HEK293T (cell line): Measurements from ENCODE around the gene GFER.
"Not testable (repeated sequence)": the region's sequence is repeated elsewhere in the genome, so short reads cannot be mapped to it uniquely, and the experiment has no call there.

Experiments used
- CTCF ChIA-PET: fragments of 350-600 bp; formaldehyde crosslinking; extraction: SDS; loops from one replicate; lab custom pipeline; 2021; ENCODE audit warnings: antibody characterized with exemption, inconsistent platforms; lab: Yijun Ruan, JAX
- POLR2A ChIA-PET: fragments of 350-600 bp; formaldehyde crosslinking; extraction: SDS; loops from one replicate; lab custom pipeline; 2020; ENCODE audit warnings: antibody characterized with exemption, inconsistent platforms; lab: Yijun Ruan, JAX
- DNase-seq: peaks from one replicate; pipeline ENCODE4 v3.0.0; 2012; ENCODE audit warnings: mixed read lengths; ENCODE audit errors: extremely low spot score
- ARNT ChIP-seq: fragments of 450-650 bp; IDR thresholded peaks from 2 replicates; pipeline ENCODE4 v1.6.1; 2017; ENCODE audit warnings: mild to moderate bottlenecking
- BHLHE40 ChIP-seq: fragments of 450-650 bp; IDR thresholded peaks from 2 replicates; pipeline ENCODE4 v1.6.1; 2016; ENCODE audit warnings: mild to moderate bottlenecking, moderate library complexity, borderline replicate concordance
- CTBP1 ChIP-seq: fragments of 450-650 bp; IDR thresholded peaks from 2 replicates; pipeline ENCODE4 v1.6.1; 2016; ENCODE audit warnings: borderline replicate concordance
- ELF4 ChIP-seq: fragments of 450-650 bp; IDR thresholded peaks from 2 replicates; pipeline ENCODE4 v1.6.1; 2017; ENCODE audit warnings: antibody characterized with exemption
- FOXA1 ChIP-seq: fragments of 450-650 bp; IDR thresholded peaks from 2 replicates; pipeline ENCODE4 v1.6.1; 2016; ENCODE audit warnings: mild to moderate bottlenecking
- FOXM1 ChIP-seq: fragments of 450-650 bp; IDR thresholded peaks from 2 replicates; pipeline ENCODE4 v1.6.1; 2017; ENCODE audit warnings: mild to moderate bottlenecking, borderline replicate concordance
- HDGF ChIP-seq: fragments of 450-650 bp; IDR thresholded peaks from 2 replicates; pipeline ENCODE4 v1.6.1; 2017; ENCODE audit warnings: antibody characterized with exemption, borderline replicate concordance
- L3MBTL2 ChIP-seq: fragments of 450-650 bp; conservative IDR thresholded peaks from 2 replicates; pipeline ENCODE4 v1.6.1; 2016; ENCODE audit warnings: mild to moderate bottlenecking
- LEF1 ChIP-seq: fragments of 450-650 bp; IDR thresholded peaks from 2 replicates; pipeline ENCODE4 v1.6.1; 2017; ENCODE audit warnings: mild to moderate bottlenecking, borderline replicate concordance
- NFRKB ChIP-seq: fragments of 450-650 bp; IDR thresholded peaks from 2 replicates; pipeline ENCODE4 v1.6.1; 2016; ENCODE audit warnings: mild to moderate bottlenecking, moderate library complexity
- PKNOX1 ChIP-seq: fragments of 450-650 bp; IDR thresholded peaks from 2 replicates; pipeline ENCODE4 v1.6.1; 2016
- ZNF384 ChIP-seq: fragments of 450-650 bp; IDR thresholded peaks from 2 replicates; pipeline ENCODE4 v1.6.1; 2016

GFER gene

GRCh38 chr16:1960665-1961630 is 23.0 kb upstream of the GFER start:
- DNase-seq, result no peak
- POLR2A ChIA-PET, result interaction anchor here (0.6 to 3.6 kb wide), 16 partner anchors 9 to 194 kb away, joined by 3 to 33 read pairs (median 6); partner anchors contain the start of genes FAHD1, MSRB1, NOXO1 and NUBP2
- CTCF ChIA-PET, result interaction anchor here (1.1 to 2.2 kb wide), 3 partner anchors 20 to 38 kb away, joined by 3 to 11 read pairs (median 5); no protein-coding TSS in a partner anchor
- TF ChIP-seq ELF4 (peak; percentile 84), ZNF384 (no peak), L3MBTL2 (peak; percentile 66), ARNT (peak; percentile 57), LEF1 (no peak), CTBP1 (peak; percentile 5; the same call in 1 of the 2 replicates)

- no peak for TF ChIP-seq ARNT
- TF ChIP-seq ELF4, result peak; percentile 32; the same call in 1 of the 2 replicates
- TF ChIP-seq PKNOX1, result no peak
- CTCF ChIA-PET, result interaction anchor here (1.6 to 2.2 kb wide), 2 partner anchors 21 to 39 kb away, joined by 5 to 11 read pairs; no protein-coding TSS in a partner anchor
- peak; percentile 25 for DNase-seq
- POLR2A ChIA-PET, result interaction anchor here (1.1 to 3.6 kb wide), 8 partner anchors 9 to 194 kb away, joined by 4 to 33 read pairs (median 10); partner anchors contain the start of genes MSRB1, NUBP2, SPSB3 and TBL3
Observed at GRCh38 chr16:1961651-1962067, 22.3 kb upstream of the GFER start.

- ChIA-PET CTCF (interaction anchor here (2.2 kb wide), 1 partner anchor 21 kb away, joined by 11 read pairs; no protein-coding TSS in a partner anchor), POLR2A (interaction anchor here (1.1 to 4.6 kb wide), 8 partner anchors 8 to 180 kb away, joined by 4 to 95 read pairs (median 12); partner anchors contain the start of genes MSRB1, NUBP2, SPSB3 and TBL3)
- DNase-seq, result not testable (repeated sequence)
Observed at GRCh38 chr16:1962161-1963153, 21.5 kb upstream of the GFER start.

- ChIA-PET CTCF (interaction anchor here (1.4 kb wide), 1 partner anchor 23 kb away, joined by 7 read pairs; no protein-coding TSS in a partner anchor), POLR2A (interaction anchor here (0.7 to 4.6 kb wide), 56 partner anchors 8 to 261 kb away, joined by 3 to 95 read pairs (median 6); partner anchors contain the start of genes FAHD1, GFER, HAGH and MAPK8IP3)
- TF ChIP-seq ELF4 (no peak), PKNOX1 (no peak), HDGF (no peak), L3MBTL2 (no peak), FOXM1 (no peak), CTBP1 (no peak), ZNF384 (no peak), FOXA1 (no peak)
- no peak for DNase-seq
Observed at GRCh38 chr16:1963806-1964505, 20.0 kb upstream of the GFER start.

- peak; percentile 100 for DNase-seq
- POLR2A ChIA-PET, result interaction anchor here (0.6 to 4.6 kb wide), 74 partner anchors 9 to 267 kb away, joined by 3 to 95 read pairs (median 5); partner anchors contain the start of genes FAHD1, GFER, HAGH and MAPK8IP3
- TF ChIP-seq PKNOX1 (no peak), ARNT (peak; percentile 52), CTBP1 (peak; percentile 29; the same call in 1 of the 2 replicates), ELF4 (peak; percentile 98), FOXA1 (no peak), BHLHE40 (no peak), L3MBTL2 (peak; percentile 60), NFRKB (peak; percentile 73), HDGF (no peak), FOXM1 (peak; percentile 87; the same call in 1 of the 2 replicates)
- CTCF ChIA-PET, result interaction anchor here (1.4 kb wide), 1 partner anchor 24 kb away, joined by 7 read pairs; no protein-coding TSS in a partner anchor
Observed at GRCh38 chr16:1964506-1965395, 19.2 kb upstream of the GFER start, which contains the start of gene RPS2. RPS2 (minus strand) TSS chr16:1964826; CDS start chr16:1964625, 201 bp downstream.
